Stomach (tissue), 4 donors: Measurements from ENCODE around the gene TEPSIN.

Experiments
- EP300 ChIP-seq: sonication (generic); formaldehyde crosslinking; IDR thresholded peaks from one replicate; pipeline ENCODE4 v1.6.1; 2017; ENCODE audit warnings: antibody characterized with exemption
- POLR2A ChIP-seq, 4 donors: fragments of 450-650 bp; IDR thresholded peaks; one replicate each; pipeline ENCODE4 v1.6.1; 2016; ENCODE audit warnings: antibody characterized with exemption in 4 of 4, control low read depth in 2 of 4, mild to moderate bottlenecking in 1 of 4, moderate library complexity in 1 of 4
- TF ChIP-seq, protein P1 (sequence below), 7 experiments: fragments of 450-650 bp in 4 of 7; fragments of 200-600 bp in 3 of 7; sonication (generic) in 3 of 7; IDR thresholded peaks; one replicate each; pipeline ENCODE4 v1.5.1; 2016 to 2019; ENCODE audit warnings: antibody characterized with exemption in 7 of 7, control low read depth in 2 of 7, mild to moderate bottlenecking in 1 of 7

DNA sequence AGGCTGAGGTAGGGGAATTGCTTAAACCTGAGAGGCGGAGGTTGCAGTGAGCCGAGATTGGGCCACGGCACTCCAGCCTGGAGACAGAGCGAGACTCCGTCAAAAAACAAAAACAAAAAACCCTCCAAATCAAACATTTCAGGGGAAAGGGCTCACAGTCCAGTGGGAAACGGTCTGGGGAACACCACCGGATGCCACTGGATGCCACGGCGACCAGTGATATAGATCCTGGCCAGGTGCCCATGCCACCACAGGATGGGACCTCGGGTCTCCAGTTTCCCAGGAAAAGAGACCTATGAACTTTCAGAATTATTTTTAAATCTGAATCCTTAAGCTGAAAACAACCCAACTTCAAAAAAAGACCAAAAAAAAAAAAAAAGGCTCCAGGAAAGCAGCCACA, 28.4 kb downstream of the TEPSIN start:
- TF ChIP-seq, protein P1, sequence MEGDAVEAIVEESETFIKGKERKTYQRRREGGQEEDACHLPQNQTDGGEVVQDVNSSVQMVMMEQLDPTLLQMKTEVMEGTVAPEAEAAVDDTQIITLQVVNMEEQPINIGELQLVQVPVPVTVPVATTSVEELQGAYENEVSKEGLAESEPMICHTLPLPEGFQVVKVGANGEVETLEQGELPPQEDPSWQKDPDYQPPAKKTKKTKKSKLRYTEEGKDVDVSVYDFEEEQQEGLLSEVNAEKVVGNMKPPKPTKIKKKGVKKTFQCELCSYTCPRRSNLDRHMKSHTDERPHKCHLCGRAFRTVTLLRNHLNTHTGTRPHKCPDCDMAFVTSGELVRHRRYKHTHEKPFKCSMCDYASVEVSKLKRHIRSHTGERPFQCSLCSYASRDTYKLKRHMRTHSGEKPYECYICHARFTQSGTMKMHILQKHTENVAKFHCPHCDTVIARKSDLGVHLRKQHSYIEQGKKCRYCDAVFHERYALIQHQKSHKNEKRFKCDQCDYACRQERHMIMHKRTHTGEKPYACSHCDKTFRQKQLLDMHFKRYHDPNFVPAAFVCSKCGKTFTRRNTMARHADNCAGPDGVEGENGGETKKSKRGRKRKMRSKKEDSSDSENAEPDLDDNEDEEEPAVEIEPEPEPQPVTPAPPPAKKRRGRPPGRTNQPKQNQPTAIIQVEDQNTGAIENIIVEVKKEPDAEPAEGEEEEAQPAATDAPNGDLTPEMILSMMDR (IDR thresholded peaks at IDR 0.05), result no peak
- TF ChIP-seq EP300 (no peak), POLR2A (IDR thresholded peaks at IDR 0.05) (no peak)
